GM12872 (cell line): ENCODE data around the gene FAM89B.
A peak's percentile ranks its signal among the peaks of the same experiment; 100 is the strongest.

Source experiments
- CTCF ChIP-seq: IDR thresholded peaks from 3 replicates; pipeline ENCODE4 v1.5.1; 2011; ENCODE audit warnings: low read depth, mild to moderate bottlenecking, low read length, moderate library complexity; ENCODE audit not compliant: insufficient read depth

The FAM89B gene

DNA sequence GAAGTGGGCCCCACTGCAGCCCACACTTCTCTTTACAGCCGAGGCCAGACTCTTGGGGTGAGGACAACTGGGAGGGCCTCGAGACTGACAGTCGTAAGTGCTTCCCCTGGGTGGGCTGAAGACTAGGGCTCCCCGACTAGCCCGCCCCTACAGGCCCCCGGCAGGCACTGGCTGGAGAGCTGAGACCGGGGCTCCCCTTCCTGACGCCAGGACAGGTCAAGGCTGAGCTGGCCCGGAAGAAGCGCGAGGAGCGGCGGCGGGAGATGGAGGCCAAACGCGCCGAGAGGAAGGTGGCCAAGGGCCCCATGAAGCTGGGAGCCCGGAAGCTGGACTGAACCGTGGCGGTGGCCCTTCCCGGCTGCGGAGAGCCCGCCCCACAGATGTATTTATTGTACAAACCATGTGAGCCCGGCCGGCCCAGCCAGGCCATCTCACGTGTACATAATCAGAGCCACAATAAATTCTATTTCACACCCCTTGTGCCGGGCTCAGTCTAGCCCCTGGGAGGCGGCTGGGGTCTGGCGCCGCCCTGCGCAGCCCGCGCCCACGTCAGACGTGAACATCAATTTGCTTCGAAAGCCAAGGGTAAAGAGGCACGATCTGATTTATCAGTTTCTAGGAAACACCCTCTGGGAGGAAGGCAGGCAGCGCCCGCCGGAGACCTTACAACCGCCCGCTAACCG is 34.0 kb upstream of the FAM89B start:
- TF ChIP-seq CTCF, result no peak

- no peak for TF ChIP-seq CTCF
Observed at GRCh38 chr11:65538915-65539743, 33.2 kb upstream of the FAM89B start.

DNA sequence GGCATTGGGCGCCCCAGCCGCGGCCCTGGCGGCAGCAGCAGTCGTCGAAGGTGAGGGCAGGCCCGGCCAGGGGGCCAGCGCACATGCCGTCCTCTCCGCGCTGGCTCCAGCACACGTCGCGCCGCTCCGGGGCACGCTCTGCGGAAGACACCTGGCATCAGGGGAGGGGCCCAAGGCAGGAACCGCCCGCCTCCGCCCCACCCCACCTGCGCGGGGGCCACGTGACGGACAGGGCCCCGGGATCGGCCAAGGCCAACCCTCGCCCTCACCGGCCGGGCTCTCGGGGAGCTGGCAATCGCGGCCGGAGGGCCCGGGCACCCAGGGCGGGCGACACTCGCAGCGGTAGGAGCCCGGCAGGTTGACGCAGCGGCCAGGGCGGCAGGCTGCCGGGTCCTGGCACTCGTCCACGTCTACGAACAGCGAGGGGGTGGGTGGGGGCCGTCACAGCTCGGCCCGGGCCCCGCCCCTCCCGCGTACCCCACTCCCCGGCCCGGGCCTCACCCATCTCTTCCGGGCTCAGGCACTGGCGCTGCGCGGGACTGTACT is 32.5 kb upstream of the FAM89B start:
- TF ChIP-seq CTCF, result no peak

DNA sequence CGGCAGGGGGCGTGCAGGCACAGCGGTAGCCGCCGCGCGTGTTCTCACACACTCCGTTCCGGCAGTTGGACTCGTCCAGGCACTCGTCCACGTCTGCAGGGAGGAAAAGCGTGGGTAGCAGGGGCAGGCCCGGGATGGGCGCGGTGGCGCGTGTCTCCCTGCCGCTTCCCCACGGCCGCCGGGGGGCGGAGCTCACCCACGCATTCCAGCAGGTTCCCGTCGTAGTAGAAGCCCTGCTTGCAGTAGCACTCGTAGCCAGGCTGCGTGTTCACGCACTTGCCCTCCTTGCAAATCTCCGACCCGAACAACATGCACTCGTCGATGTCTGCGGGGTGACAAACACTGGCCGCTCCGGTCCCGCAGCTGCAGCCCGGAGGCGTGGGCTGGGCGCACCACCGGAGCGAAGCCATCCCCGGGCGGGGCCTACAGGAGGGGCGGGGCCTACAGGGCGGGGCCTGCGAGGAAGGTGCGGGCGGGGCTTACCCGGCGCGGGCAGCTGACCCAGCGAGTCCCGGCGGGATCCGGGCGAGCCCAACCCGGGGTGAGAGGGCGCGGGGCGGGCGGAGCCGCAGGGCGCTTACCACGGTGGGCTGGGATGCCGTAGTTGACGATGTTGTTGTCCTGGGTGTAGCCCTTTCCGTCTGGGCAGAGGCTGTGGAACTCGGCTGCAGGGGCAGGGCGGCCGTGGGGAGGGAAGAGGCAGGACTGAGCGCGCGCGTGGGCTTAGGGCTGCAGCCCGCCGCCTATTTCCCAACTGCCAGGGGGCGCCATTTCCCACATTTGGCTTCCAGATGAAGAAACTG is 31.8 kb upstream of the FAM89B start:
- TF ChIP-seq CTCF, result peak; percentile 82

DNA sequence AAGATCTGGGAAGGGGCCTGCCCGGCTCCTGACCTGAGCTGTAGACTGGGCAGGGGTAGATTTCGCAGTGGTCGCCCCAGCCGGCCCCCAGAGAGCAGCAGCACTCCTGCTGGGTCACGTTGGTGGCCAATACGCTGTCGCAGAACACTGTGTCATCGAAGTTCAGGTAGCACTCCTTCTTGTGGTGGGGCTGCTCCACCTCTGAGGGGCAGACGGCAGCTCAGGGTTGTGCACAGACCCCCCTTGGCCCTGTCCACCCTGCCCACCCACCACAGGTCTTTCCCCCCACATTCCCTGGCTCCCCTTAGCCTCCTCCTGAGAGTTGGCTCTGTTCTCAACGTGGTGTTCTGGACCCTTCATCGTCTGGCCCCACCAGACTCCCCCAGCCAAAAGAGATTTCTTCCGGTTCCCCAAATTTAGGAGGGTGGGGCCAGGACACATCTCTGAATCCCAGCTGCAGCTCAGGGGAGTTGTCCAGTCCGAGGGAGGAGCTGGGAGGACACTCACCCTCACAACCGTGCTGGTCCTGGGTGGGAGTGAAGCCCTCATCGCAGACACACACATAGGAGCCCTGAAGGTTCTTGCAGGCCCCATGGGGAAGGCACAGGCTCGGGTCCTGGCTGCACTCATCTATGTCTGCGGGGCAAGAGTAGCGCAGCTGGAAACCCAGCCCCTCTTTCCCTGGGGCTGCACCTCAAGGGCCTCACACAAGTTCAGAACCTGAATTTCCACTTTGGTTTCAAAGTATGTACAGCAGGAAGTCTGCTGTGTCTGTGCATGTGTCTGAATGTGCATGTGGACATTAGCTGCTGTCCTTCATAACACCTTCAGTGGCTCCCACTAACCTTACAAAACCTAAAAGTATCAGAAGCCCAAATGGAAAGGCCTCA is 31.0 kb upstream of the FAM89B start:
- no peak for TF ChIP-seq CTCF

DNA sequence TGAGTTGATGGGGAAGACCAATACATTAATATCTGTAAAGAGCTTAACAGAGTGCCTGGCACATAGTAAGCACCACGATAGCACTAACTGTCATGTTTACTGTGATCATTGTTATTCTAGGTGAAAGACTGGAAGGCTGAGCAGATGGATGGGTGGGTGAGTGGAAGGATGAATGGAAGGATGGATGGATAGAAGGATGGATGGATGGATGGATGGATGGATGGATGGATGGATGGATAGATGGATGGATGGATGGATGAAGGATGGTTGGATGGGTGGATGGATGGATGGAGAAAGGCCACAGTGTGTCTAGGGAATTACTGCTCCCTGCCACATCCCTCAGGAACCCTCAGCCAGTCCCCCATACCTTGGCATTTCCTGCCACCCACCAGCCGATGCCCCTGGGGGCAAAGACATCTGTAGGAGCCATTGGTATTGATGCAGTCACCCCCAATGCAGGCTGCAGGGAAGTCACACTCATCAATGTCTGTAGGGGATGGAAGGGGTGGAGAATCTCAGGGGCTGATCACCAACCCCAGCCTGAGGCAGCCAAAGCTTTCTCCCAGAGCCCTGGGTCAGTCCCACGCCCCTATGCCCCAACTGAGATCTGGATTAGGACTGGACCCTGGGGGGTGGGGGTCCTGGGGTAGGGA is 29.5 kb upstream of the FAM89B start:
- no peak for TF ChIP-seq CTCF
